HFF-Myc (cell line): ENCODE data around the gene DENND2A.
"Not testable (repeated sequence)": the region's sequence is repeated elsewhere in the genome, so short reads cannot be mapped to it uniquely, and the experiment has no call there.

Experiments
- DNase-seq: peaks from one replicate; pipeline ENCODE4 v3.0.0-alpha.2; 2011; ENCODE audit warnings: low read depth; ENCODE audit errors: extremely low read depth
- H3K4me3 ChIP-seq: replicated peaks from 2 replicates; pipeline ENCODE4 v1.5.1; 2011; ENCODE audit warnings: low read depth, mild to moderate bottlenecking, control low read depth, low read length
- TF ChIP-seq, protein P1 (sequence below): IDR thresholded peaks from 2 replicates; pipeline ENCODE4 v1.5.1; 2012; ENCODE audit warnings: mild to moderate bottlenecking, low read depth, low read length, control low read depth; ENCODE audit errors: missing control alignments

Gene DENND2A

DNA sequence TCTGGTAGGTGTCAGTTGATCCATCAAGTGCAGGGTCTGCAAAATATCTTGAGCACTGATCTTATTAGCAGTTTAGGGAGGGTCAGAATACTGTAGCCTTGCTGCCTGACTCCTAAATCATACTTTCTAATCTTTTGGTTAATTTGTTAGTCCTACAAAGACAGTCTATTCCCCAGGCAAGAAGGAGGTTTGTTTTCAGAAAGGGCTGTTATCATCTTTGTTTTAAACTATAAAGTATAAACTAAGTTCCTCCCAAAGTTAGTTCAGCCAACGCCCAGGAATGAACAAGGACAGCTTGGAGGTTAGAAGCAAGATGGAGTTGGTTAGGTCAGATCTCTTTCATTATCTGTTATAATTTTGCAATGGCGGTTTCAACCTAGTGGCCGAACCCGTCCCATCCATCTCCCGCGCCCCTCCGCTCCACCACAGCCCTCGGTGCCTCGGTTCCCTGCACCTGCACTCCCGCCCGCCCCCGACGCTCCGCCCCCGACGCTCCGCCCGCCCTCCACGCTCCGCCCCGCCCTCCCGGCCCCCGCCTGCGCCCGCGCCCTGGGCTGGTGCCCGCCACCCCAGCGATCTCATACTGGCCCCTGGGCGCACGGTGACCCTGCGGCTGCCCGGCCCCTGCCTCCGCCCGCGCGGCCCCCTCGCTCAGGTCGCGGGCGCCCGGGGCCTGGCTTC lies 31.9 kb upstream of the DENND2A start, which contains the start of gene ADCK2:
Gene ADCK2 (plus strand): TSS at position 564 of the 681 bp plus-strand sequence. CDS start 386 bp downstream, outside the sequence.
- TF ChIP-seq, protein P1, sequence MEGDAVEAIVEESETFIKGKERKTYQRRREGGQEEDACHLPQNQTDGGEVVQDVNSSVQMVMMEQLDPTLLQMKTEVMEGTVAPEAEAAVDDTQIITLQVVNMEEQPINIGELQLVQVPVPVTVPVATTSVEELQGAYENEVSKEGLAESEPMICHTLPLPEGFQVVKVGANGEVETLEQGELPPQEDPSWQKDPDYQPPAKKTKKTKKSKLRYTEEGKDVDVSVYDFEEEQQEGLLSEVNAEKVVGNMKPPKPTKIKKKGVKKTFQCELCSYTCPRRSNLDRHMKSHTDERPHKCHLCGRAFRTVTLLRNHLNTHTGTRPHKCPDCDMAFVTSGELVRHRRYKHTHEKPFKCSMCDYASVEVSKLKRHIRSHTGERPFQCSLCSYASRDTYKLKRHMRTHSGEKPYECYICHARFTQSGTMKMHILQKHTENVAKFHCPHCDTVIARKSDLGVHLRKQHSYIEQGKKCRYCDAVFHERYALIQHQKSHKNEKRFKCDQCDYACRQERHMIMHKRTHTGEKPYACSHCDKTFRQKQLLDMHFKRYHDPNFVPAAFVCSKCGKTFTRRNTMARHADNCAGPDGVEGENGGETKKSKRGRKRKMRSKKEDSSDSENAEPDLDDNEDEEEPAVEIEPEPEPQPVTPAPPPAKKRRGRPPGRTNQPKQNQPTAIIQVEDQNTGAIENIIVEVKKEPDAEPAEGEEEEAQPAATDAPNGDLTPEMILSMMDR = no peak
- DNase-seq = no peak

DNA sequence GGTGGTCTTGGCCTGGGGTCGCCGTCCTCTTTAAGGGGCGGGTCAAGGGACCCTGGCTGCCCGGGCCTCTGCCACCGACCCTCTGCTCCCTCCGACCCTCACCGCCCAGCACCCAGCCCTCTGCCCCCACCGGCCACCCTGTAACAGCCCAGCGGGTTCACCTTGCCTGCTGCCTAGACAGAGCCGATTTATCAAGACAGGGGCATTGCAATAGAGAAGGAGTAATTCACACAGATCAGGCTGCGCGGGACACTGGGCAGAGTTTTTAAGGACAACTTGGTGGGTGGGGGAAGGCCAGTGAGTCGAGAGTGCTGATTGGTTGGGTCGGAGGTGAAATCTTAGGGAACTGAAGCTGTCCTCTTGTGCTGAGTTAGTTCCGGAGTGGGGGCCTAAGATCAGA lies 31.4 kb upstream of the DENND2A start:
- DNase-seq = no peak
- no peak overlapping the region for H3K4me3 ChIP-seq
- TF ChIP-seq, protein P1 = no peak

More for the DNA sequence above, 31.9 kb upstream of the DENND2A start, which contains the start of gene ADCK2:
- H3K4me3 ChIP-seq = peak within 1 kb of the TSS; percentile 52

DNA sequence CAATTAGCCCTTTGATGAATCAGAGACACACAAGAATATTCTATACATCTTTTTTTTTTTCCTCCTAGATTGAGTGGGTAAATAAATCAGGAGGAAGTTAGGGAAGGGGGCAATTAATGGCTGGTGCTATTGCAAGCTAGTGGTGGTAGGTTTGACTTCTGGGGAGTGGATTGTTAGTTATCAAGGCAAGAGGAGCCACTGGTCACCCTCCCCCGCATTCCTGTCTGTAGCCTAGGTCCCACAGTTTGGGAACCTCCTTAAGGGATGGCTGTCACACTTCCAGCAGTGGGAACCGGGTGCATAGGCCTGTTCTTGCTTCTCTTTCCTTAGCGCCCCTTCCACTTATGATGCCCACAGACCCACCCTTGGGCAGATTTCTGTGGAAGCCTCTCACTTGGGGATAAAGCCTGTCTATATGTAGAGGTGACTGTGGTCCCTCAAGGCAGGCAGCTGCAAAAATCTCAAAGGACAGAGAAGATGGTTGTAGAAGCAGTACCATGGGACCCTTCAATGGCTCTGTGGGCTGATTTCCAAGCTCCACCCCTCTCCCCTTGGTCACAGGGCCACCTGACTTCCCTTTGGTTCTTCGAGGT lies 29.8 kb upstream of the DENND2A start:
- TF ChIP-seq, protein P1 = no peak
- no peak overlapping the region for H3K4me3 ChIP-seq
- DNase-seq = no peak

DNA sequence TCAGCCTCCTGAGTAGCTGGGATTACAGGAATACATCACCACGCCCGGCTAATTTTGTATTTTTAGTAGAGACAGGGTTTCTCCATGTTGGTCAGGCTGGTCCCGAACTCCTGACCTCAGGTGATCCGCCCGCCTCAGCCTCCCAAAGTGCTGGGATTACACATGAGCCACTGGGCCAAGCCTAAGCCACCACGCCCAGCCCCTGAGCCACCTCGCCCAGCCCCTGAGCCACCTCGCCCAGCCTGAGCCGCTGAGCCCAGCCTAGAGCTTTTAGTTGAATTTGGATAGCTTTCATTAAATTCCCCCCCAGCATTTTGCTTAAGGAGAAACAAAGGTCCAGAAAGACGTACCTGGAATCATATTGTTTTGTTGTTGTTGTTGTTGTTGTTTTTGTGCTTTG lies 29.2 kb upstream of the DENND2A start:
- DNase-seq, H3K4me3 ChIP-seq: not testable (repeated sequence)

DNA sequence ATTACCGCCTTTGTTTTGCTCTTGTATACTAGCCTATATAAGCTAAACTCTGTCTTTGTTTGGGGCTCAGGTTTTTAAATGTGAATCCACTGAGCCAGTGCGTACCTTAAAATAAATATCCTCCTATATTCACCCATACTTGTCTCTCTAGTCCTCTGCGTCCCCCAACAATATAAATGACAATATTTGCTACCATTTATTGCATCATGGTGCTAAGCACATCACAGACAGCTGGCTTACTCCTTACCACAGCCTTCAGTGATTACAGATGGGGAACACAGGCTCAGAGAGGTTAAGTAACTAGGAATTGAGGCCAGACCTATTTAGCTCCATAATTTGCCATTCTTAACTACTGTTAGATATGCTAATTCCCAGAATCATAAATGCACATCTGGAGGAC lies 28.7 kb upstream of the DENND2A start:
- no peak overlapping the region for H3K4me3 ChIP-seq
- no peak for DNase-seq
- TF ChIP-seq, protein P1 = no peak

GRCh38 chr7:140668641-140669040 lies 28.0 kb upstream of the DENND2A start:
- no peak overlapping the region for H3K4me3 ChIP-seq
- DNase-seq = no peak
- TF ChIP-seq, protein P1 = no peak

DNA sequence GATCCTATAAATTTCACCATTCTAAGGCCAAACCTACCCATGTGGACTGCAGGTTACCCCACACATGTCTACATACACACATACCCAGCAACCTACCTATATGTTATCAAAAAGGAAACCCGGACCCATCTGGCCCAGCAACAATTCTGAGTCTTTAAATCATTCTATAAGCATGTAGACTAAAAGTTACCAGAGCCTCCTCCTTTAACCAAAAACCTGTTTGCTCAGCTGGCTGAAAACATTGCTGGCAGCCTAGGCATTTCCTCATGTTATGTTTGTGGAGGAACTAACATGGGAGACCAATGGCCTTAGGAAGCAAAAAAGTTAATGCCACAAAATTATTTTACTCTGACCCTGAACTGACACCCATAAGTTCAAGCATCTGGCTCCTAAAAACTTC lies 26.9 kb upstream of the DENND2A start:
- H3K4me3 ChIP-seq = no peak overlapping the region
- no peak for DNase-seq
- TF ChIP-seq, protein P1 = no peak

DNA sequence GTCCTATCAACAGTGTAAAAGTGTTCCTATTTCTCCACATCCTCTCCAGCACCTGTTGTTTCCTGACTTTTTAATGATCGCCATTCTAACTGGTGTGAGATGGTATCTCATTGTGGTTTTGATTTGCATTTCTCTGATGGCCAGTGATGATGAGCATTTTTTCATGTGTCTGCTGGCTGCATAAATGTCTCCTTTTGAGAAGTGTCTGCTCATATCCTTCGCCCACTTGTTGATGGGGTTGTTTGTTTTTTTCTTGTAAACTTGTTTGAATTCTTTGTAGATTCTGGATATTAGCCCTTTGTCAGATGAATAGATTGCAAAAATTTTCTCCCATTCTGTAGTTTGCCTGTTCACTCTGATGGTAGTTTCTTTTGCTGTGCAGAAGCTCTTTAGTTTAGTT lies 22.3 kb upstream of the DENND2A start:
- DNase-seq = not testable (repeated sequence)

More for the DNA sequence above, 22.3 kb upstream of the DENND2A start:
- not testable (repeated sequence) for H3K4me3 ChIP-seq
